GM12878 (cell line): Measurements from ENCODE around the gene TBXA2R. TPM values are rescaled to one million over a fixed set of nuclear protein-coding genes. Genes with fewer than 3 reads are reported as not detected.

ENCODE experiments used
- ATAC-seq: fragments of 200-7000 bp; cut with Tn5 transposase; 3 replicates; pipeline ENCODE4 v1.9.1; 2020; ENCODE audit warnings: mild to moderate bottlenecking, moderate library complexity
- BruUV-seq: library from RNA; stranded (reverse); fragments of 400-500 nt; replicated peaks from 2 replicates; lab custom pipeline; 2021; lab: Mats Ljungman, UMichigan
- CTCF ChIA-PET: fragments of 300-600 bp; sonication (Branson Sonifier 250); formaldehyde crosslinking; extraction: SDS; loops from one replicate; lab custom pipeline; 2021; ENCODE audit warnings: inconsistent platforms; lab: Yijun Ruan, JAX
- POLR2A ChIA-PET: fragments of 350-600 bp; formaldehyde crosslinking; extraction: SDS; loops from one replicate; lab custom pipeline; 2021; ENCODE audit warnings: inconsistent platforms; lab: Charles Lee
- RAD21 ChIA-PET: fragments of 300-600 bp; sonication (Branson Sonifier 250); formaldehyde crosslinking; loops from one replicate; lab custom pipeline; 2023; ENCODE audit warnings: antibody characterized with exemption; ENCODE audit not compliant: unreplicated experiment; lab: Charles Lee
- SMC1A ChIA-PET: fragments of 300-600 bp; sonication (Branson Sonifier 250); formaldehyde crosslinking; loops from one replicate; lab custom pipeline; 2023; ENCODE audit not compliant: unreplicated experiment, uncharacterized antibody; lab: Charles Lee
- DNase-seq: peaks from one replicate; pipeline ENCODE4 v3.0.0-alpha.2; 2011; ENCODE audit warnings: low read depth, low spot score
- FAIRE-seq: peaks from 3 replicates; lab custom pipeline; 2011; peaks lifted over from hg19 to GRCh38; lab: Jason Lieb, UNC
- H2AFZ ChIP-seq: 2 replicates; pipeline ENCODE4 v1.6.0; 2011; ENCODE audit warnings: low read depth, low read length, control low read depth; ENCODE audit not compliant: control insufficient read depth
- H3K27ac ChIP-seq: 2 replicates; pipeline ENCODE4 v1.5.1; 2011; ENCODE audit warnings: control low read depth; ENCODE audit not compliant: control insufficient read depth, insufficient read depth
- H3K27me3 ChIP-seq, 2 experiments: replicated peaks in 1 of 2; 2 replicates each; pipeline versions ENCODE4 v1.6.0 to v1.6.1; 2011; ENCODE audit warnings: low read length in 1 of 2; ENCODE audit not compliant: control insufficient read depth in 2 of 2, insufficient read depth in 2 of 2
- H3K36me3 ChIP-seq, 2 experiments: 2 replicates each; pipeline ENCODE4 v1.5.1; 2011; ENCODE audit warnings: low read length in 1 of 2; ENCODE audit not compliant: control insufficient read depth in 2 of 2, insufficient read depth in 2 of 2
- H3K4me1 ChIP-seq: 2 replicates; pipeline ENCODE4 v1.6.1; 2011; ENCODE audit warnings: mild to moderate bottlenecking, low read length, moderate library complexity, mixed read lengths; ENCODE audit not compliant: control insufficient read depth, insufficient read depth
- H3K4me2 ChIP-seq: 2 replicates; pipeline ENCODE4 v1.6.0; 2011; ENCODE audit warnings: control low read depth; ENCODE audit not compliant: control insufficient read depth, insufficient read depth
- H3K4me3 ChIP-seq: fragments of 200-600 bp; sonication (generic); 2 replicates; pipeline ENCODE4 v1.5.1; 2016
- H3K79me2 ChIP-seq: 2 replicates; pipeline ENCODE4 v1.6.0; 2011; ENCODE audit warnings: low read length; ENCODE audit not compliant: control insufficient read depth, insufficient read depth
- H3K9ac ChIP-seq: 2 replicates; pipeline ENCODE4 v1.8.0; 2011; ENCODE audit warnings: low read length, control low read depth, mixed read lengths; ENCODE audit not compliant: control insufficient read depth, insufficient read depth
- H3K9me3 ChIP-seq: replicated peaks from 3 replicates; pipeline ENCODE4 v1.5.1; 2011; ENCODE audit warnings: mild to moderate bottlenecking, low read length; ENCODE audit not compliant: control insufficient read depth, insufficient read depth
- H4K20me1 ChIP-seq: 2 replicates; pipeline ENCODE4 v1.6.0; 2011; ENCODE audit not compliant: control insufficient read depth, insufficient read depth
- BRCA1 ChIP-seq: IDR thresholded peaks from 2 replicates; pipeline ENCODE4 v1.6.1; 2011; ENCODE audit warnings: low read depth, low read length, improper control_type of control experiment
- MEF2B ChIP-seq: fragments of 450-650 bp; IDR thresholded peaks from 2 replicates; pipeline ENCODE4 v1.6.1; 2018; ENCODE audit warnings: mild to moderate bottlenecking, moderate library complexity; ENCODE audit not compliant: partially characterized antibody, poor library complexity, severe bottlenecking
- NR2C1 ChIP-seq: fragments of 450-650 bp; IDR thresholded peaks from 2 replicates; pipeline ENCODE4 v1.6.1; 2017; ENCODE audit warnings: antibody characterized with exemption, mild to moderate bottlenecking, moderate library complexity
- RAD21 ChIP-seq: IDR thresholded peaks from 2 replicates; pipeline ENCODE4 v1.6.1; 2011; ENCODE audit warnings: mild to moderate bottlenecking, low read depth, low read length, moderate library complexity; ENCODE audit not compliant: insufficient read depth
- SIX5 ChIP-seq: IDR thresholded peaks from 2 replicates; pipeline ENCODE4 v1.6.1; 2011; ENCODE audit warnings: mild to moderate bottlenecking, low read depth, low read length, moderate library complexity; ENCODE audit not compliant: severe bottlenecking
- SMARCA5 ChIP-seq: fragments of 450-650 bp; IDR thresholded peaks from 2 replicates; pipeline ENCODE4 v1.6.1; 2017; ENCODE audit warnings: mild to moderate bottlenecking
- TARDBP ChIP-seq: IDR thresholded peaks from 2 replicates; pipeline ENCODE4 v1.6.1; 2016; ENCODE audit warnings: borderline replicate concordance
- WGBS: methylation state at CpG from one replicate; pipeline ENCODE4 v1.1.6; 2016; ENCODE audit warnings: low lambda C conversion rate; ENCODE audit not compliant: insufficient replicate concordance, insufficient coverage; ENCODE audit errors: missing lambda C conversion rate; 5-methylcytosine and 5-hydroxymethylcytosine counted together
- in situ Hi-C: fragments of 300-500 bp; cut with MboI; formaldehyde crosslinking; loops from 9 replicates; pipeline ENCODE4 v1.14.3; 2018; ENCODE audit warnings: mixed read lengths
- intact Hi-C: fragments of 100-400 bp; cut with micrococcal nuclease; formaldehyde crosslinking; loops from one replicate; pipeline ENCODE4 v1.14.2; 2022; ENCODE audit not compliant: unreplicated experiment
- polyA plus RNA-seq, 11 experiments: library from polyadenylated mRNA; depleted of rRNA in 4 of 11; unstranded in 6 of 11; stranded (reverse) in 5 of 11; fragments of >200 nt; fragmentation: Nextera tagmentation in 4 of 11; fragmentation: Illumina TruSeq in 1 of 11; extraction: Ambion mirVana in 4 of 11; extraction: Trizol in 1 of 11; gene quantifications; 1 replicate in 1 of 11; 2 replicates in 10 of 11; pipeline versions ENCODE4 v1.2.1 to v1.2.3, GENCODE V29; 2011 to 2016; ENCODE audit warnings: inconsistent platforms in 2 of 11, missing spikeins in 2 of 11, low read depth in 1 of 11
- total RNA-seq, 4 experiments: library from RNA; depleted of rRNA in 3 of 4; stranded (reverse); fragments of >200 nt in 3 of 4; fragmentation: Illumina TruSeq in 1 of 4; extraction: Trizol in 1 of 4; gene quantifications; 2 replicates each; pipeline versions ENCODE4 v1.2.1 to v1.2.3, GENCODE V29; 2013 to 2021
- TF ChIP-seq, protein P1 (sequence below): IDR thresholded peaks from 2 replicates; pipeline ENCODE4 v1.6.1; 2012; ENCODE audit warnings: low read depth, low read length, improper control_type of control experiment

The TBXA2R gene
- total and polyA plus RNA-seq, 10 of the 15 experiments (the other 5 are each of a cell fraction or from before 2014, with no cell fraction given) = 0.03 TPM; not detected in 8

DNA sequence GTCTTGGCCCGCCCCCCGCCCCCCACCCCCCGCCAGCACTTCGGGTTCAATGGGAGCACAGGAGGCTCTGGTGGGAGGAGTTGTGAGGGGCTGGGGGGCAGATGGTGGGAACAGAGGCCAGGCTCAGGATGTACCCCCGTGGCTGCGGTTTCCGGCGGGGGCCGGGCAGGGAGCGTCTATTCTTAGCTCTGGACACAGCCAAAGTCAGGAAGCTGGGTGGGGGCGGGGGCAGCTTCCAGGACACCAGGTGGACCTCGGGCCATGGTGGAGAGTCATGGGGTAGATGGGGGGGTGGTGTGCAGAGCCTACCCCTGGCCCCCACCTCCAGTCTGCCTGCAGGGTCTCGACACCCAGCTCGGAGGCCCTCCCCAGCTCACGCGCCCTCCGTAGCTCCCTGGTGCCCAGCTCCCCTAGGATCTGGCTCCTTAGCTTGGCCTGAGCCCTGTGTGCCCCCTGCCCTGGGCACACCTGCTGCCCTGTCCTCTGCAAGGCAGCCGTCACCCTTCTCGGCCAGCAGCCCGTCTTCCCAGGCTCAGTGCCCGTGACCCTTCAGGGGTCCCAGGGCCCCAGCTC, 2.2 kb upstream of the TBXA2R start:
- Histone ChIP-seq H3K9ac (no peak overlapping the region), H3K27me3 (no peaks in the 10 kb centered on the region), H4K20me1 (no peaks in the 10 kb centered on the region), H3K9me3 (no peaks in the 10 kb centered on the region), H3K4me2 (no peak overlapping the region), H3K36me3 (peaks cover 0 to 8% of the 10 kb centered on the region in 2 experiments; a peak in 3 of 4 replicates), H3K27ac (no peak overlapping the region), H2AFZ (no peak overlapping the region), H3K4me1 (peaks cover 12% of the 10 kb centered on the region), H3K4me3 (no peak overlapping the region), H3K79me2 (no peaks in the 10 kb centered on the region)
- TF ChIP-seq RAD21 (no peak), BRCA1 (no peak), TARDBP (no peak)
- CTCF ChIA-PET = interaction anchor here (1.4 to 2.4 kb wide), 2 partner anchors 23 to 63 kb away, joined by 4 to 8 read pairs; partner anchors contain the start of gene GIPC3
- SMC1A ChIA-PET = interaction anchor here (1.2 kb wide), 1 partner anchor 17 kb away, joined by 3 read pairs; no protein-coding TSS in a partner anchor
- POLR2A ChIA-PET = interaction anchor here (1.1 kb wide), 1 partner anchor 18 kb away, joined by 3 read pairs; no protein-coding TSS in a partner anchor
- intact Hi-C loops = loop anchor here (5.0 kb wide), 1 partner anchor 37 kb away; the partner anchor contains the start of gene HMG20B
- WGBS = 13% methylated on average over 15 of the region's 21 CpGs
- ATAC-seq (no peak), FAIRE-seq (no peak), DNase-seq (no peak)
- in situ Hi-C loops = no loop called here
- no TSS peak for BruUV-seq
- RAD21 ChIA-PET = interaction anchor here (0.5 to 0.6 kb wide), 2 partner anchors 52 to 144 kb away, joined by 3 read pairs; no protein-coding TSS in a partner anchor

DNA sequence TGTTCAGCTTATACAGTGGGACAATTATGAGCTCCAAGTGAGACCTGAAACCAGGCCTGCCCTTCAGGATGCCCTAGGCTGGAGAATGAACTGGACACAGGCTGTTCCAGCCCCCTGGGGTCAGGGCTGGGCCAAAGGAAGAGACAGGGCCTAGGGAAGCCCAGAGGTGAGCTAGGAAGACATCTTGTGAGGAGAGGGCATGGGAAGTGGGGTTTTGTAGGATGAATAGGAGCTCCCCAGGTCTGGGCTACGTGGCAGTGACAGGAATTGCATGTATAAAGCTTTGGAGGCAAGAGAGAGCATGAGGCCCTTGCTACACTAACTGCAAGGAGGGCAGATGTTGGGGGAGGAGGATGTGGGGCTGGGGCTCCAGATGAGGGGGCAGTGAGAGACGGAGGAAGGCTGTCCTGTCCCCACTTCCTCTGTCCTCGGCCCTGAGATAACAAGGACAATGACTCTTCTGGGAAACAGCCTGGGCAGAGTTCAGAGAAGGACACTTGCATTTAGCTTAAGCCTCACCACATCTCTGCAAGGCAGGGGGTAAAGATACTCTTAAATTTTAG, 1.5 kb upstream of the TBXA2R start:
- ChIA-PET POLR2A (interaction anchor here (1.1 kb wide), 1 partner anchor 19 kb away, joined by 3 read pairs; no protein-coding TSS in a partner anchor), RAD21 (interaction anchor here (0.5 to 0.6 kb wide), 2 partner anchors 52 to 143 kb away, joined by 3 read pairs; no protein-coding TSS in a partner anchor), CTCF (interaction anchor here (0.8 to 2.4 kb wide), 3 partner anchors 23 to 304 kb away, joined by 3 to 8 read pairs (median 3); partner anchors contain the start of gene GIPC3), SMC1A (interaction anchor here (1.2 kb wide), 1 partner anchor 16 kb away, joined by 3 read pairs; no protein-coding TSS in a partner anchor)
- no peaks in the 10 kb centered on the region for H4K20me1 ChIP-seq
- DNase-seq (no peak), FAIRE-seq (no peak), ATAC-seq (no peak)
- H3K27ac ChIP-seq = no peak overlapping the region
- no peaks in the 10 kb centered on the region for H3K9me3 ChIP-seq
- peaks cover 12% of the 10 kb centered on the region for H3K4me1 ChIP-seq
- no peak overlapping the region for H2AFZ ChIP-seq
- H3K4me2 ChIP-seq = no peak overlapping the region
- H3K9ac ChIP-seq = no peak overlapping the region
- WGBS = 26% methylated on average over 2 of the region's 3 CpGs
- in situ Hi-C loops (no loop called here), intact Hi-C loops (loop anchor here (5.0 kb wide), 1 partner anchor 36 kb away; the partner anchor contains the start of gene HMG20B)
- no peaks in the 10 kb centered on the region for H3K27me3 ChIP-seq
- no peak overlapping the region for H3K4me3 ChIP-seq
- peaks cover 0 to 8% of the 10 kb centered on the region in 2 experiments; a peak in 3 of 4 replicates for H3K36me3 ChIP-seq
- no peaks in the 10 kb centered on the region for H3K79me2 ChIP-seq
- no TSS peak for BruUV-seq
- TF ChIP-seq SIX5 = no peak
- TF ChIP-seq SMARCA5 = peak; percentile 66; the same call in 1 of the 2 replicates
- no peak for TF ChIP-seq NR2C1
- TF ChIP-seq MEF2B = no peak
- TF ChIP-seq, protein P1, sequence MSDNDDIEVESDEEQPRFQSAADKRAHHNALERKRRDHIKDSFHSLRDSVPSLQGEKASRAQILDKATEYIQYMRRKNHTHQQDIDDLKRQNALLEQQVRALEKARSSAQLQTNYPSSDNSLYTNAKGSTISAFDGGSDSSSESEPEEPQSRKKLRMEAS = no peak
- TF ChIP-seq, all 136 proteins: peak for 1
